Heart left ventricle (tissue), 13 donors: ENCODE data around the gene NUP133.

Experiments
- POLR2A ChIP-seq, 2 donors: fragments of 450-650 bp; IDR thresholded peaks; one replicate each; pipeline ENCODE4 v1.6.1; 2017; ENCODE audit warnings: antibody characterized with exemption in 2 of 2, mild to moderate bottlenecking in 2 of 2, moderate library complexity in 2 of 2
- TF ChIP-seq, protein P1 (sequence below), 12 donors: fragments of 200-600 bp; sonication (generic) in 4 of 12; IDR thresholded peaks; one replicate each; pipeline versions ENCODE4 v1.5.0 to v1.8.0; 2018 to 2022; ENCODE audit warnings: antibody characterized with exemption in 12 of 12, mild to moderate bottlenecking in 5 of 12
- donor health status: ischemic (EF 13 %, LVEDD 7.1; RV severe dilation, severe dysfunction).
- donor health status: DM: no; HTN: yes; CAD: no.
- donor health status: DM: no; HTN: no; CAD: no.
- donor health status: ischemic (EF 25% LVEDD 6.9; RV normal size, moderate dysfunction).
- donor health status: ischemic (EF 25% LVEDD 5.7; RV mildly dilated, moderate dysfunction).
- donor health status: ischemic (EF 35%, LVEDD 5.7; RV mildly dilated, moderate dysfunction).
- donor health status: nonischemic (EF 11% LVEDD 7.7; RV severe dilation, severe dysfunction).
- donor health status: DM: yes; HTN: yes; CAD: no.
- donor health status: PGD.
- donor health status: ischemic (EF 29% LVEDD 5.4; RV normal size, mild dysfunction).
- donor health status: nonischemic (EF 23%, LVEDD 6.1; RV moderate dilation, normal function).

DNA sequence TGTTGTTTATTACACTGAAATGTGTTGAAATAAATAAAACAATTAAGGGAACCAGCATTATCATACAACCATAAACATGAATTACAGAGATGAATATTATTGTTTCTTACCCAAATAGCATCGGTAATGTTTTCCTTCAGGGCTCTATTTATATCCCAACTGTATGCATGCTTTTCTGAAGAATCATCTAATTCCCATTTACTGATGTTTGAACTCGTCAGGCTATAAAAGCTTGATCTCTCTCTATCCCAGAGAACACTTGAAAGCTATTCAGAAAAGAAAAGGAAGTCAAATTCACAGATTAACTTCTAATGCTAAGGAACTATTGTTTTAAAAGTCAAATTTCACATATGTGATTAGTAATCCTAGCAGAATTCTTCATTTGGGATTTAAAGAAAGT lies 12.4 kb downstream of the NUP133 start:
- TF ChIP-seq, protein P1, sequence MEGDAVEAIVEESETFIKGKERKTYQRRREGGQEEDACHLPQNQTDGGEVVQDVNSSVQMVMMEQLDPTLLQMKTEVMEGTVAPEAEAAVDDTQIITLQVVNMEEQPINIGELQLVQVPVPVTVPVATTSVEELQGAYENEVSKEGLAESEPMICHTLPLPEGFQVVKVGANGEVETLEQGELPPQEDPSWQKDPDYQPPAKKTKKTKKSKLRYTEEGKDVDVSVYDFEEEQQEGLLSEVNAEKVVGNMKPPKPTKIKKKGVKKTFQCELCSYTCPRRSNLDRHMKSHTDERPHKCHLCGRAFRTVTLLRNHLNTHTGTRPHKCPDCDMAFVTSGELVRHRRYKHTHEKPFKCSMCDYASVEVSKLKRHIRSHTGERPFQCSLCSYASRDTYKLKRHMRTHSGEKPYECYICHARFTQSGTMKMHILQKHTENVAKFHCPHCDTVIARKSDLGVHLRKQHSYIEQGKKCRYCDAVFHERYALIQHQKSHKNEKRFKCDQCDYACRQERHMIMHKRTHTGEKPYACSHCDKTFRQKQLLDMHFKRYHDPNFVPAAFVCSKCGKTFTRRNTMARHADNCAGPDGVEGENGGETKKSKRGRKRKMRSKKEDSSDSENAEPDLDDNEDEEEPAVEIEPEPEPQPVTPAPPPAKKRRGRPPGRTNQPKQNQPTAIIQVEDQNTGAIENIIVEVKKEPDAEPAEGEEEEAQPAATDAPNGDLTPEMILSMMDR (IDR thresholded peaks at IDR 0.05), result no peak
- TF ChIP-seq POLR2A (IDR thresholded peaks at IDR 0.05), result no peak
